ENCODE measurements around the gene ZNF334.

Gene ZNF334

GRCh38 chr20:46484954-46485353 lies 28.4 kb downstream of the ZNF334 start:
- no peak for DNase-seq

- no peak for DNase-seq
These were observed 29.5 kb downstream of the ZNF334 start for GRCh38 chr20:46483879-46484278.

GRCh38 chr20:46482864-46483263 lies 30.5 kb downstream of the ZNF334 start:
- DNase-seq, result no peak

GRCh38 chr20:46477640-46478039 lies 35.7 kb downstream of the ZNF334 start:
- no peak for DNase-seq

GRCh38 chr20:46477225-46477624 lies 36.1 kb downstream of the ZNF334 start:
- DNase-seq, result no peak

GRCh38 chr20:46468508-46468907 lies 44.9 kb downstream of the ZNF334 start:
- DNase-seq, result no peak

- no peak for DNase-seq
These were observed 48.9 kb downstream of the ZNF334 start for GRCh38 chr20:46464451-46464850.

GRCh38 chr20:46463852-46464251 lies 49.5 kb downstream of the ZNF334 start:
- DNase-seq, result no peak

- no peak for DNase-seq
These were observed 51.6 kb downstream of the ZNF334 start for GRCh38 chr20:46461808-46462207.

- no peak for DNase-seq
These were observed 54.3 kb downstream of the ZNF334 start for GRCh38 chr20:46458866-46459750.

GRCh38 chr20:46456255-46457028 lies 56.9 kb downstream of the ZNF334 start:
- DNase-seq, result no peak

- DNase-seq, result no peak
These were observed 57.6 kb downstream of the ZNF334 start for GRCh38 chr20:46455729-46456128.

All from NCI-H1436 (cell line).